GM18858 (cell line): Measurements from ENCODE around the gene C6orf132.

ENCODE experiments used
- ATAC-seq: cut with Tn5 transposase; IDR thresholded peaks from one replicate; pipeline ENCODE4 v1.9.1; 2021; ENCODE audit not compliant: unreplicated experiment

C6orf132 gene

GRCh38 chr6:42079941-42080464 lies 62.4 kb downstream of the C6orf132 start:
- ATAC-seq: no peak

- no peak for ATAC-seq
Measured at GRCh38 chr6:42078386-42078785, 64.0 kb downstream of the C6orf132 start.

GRCh38 chr6:42075159-42075838 lies 67.1 kb downstream of the C6orf132 start:
- no peak for ATAC-seq

- no peak for ATAC-seq
Measured at GRCh38 chr6:42073287-42073686, 69.1 kb downstream of the C6orf132 start.

- ATAC-seq: no peak
Measured at GRCh38 chr6:42071881-42072583, 70.4 kb downstream of the C6orf132 start.

- no peak for ATAC-seq
Measured at GRCh38 chr6:42068872-42069522, 73.4 kb downstream of the C6orf132 start.

- ATAC-seq: no peak
Measured at GRCh38 chr6:42068173-42068572, 74.2 kb downstream of the C6orf132 start.

- no peak for ATAC-seq
Measured at GRCh38 chr6:42066156-42066675, 76.2 kb downstream of the C6orf132 start.

- ATAC-seq: no peak
Measured at GRCh38 chr6:42059743-42060142, 82.7 kb downstream of the C6orf132 start.

GRCh38 chr6:42053601-42054000 lies 88.8 kb downstream of the C6orf132 start:
- no peak for ATAC-seq

- ATAC-seq: no peak
Measured at GRCh38 chr6:42051268-42051653, 91.2 kb downstream of the C6orf132 start.
